Ovary (tissue), 3 donors: ENCODE data around the gene ATP6V1G2.

Experiments
- POLR2A ChIP-seq: fragments of 450-650 bp; IDR thresholded peaks from one replicate; pipeline ENCODE4 v1.6.1; 2017; ENCODE audit warnings: antibody characterized with exemption, mild to moderate bottlenecking, moderate library complexity
- TF ChIP-seq, protein P1 (sequence below), 3 donors: fragments of 450-650 bp in 2 of 3; fragments of 200-600 bp in 1 of 3; IDR thresholded peaks; one replicate each; pipeline versions ENCODE4 v1.5.1 to v1.8.0; 2016 to 2022; ENCODE audit warnings: antibody characterized with exemption in 3 of 3, mild to moderate bottlenecking in 1 of 3
- donor health status: DM: no; HTN: no; CAD: no.

GRCh38 chr6:31568537-31568961, 22.1 kb upstream of the ATP6V1G2 start:
- no peak for TF ChIP-seq POLR2A
- TF ChIP-seq, protein P1, sequence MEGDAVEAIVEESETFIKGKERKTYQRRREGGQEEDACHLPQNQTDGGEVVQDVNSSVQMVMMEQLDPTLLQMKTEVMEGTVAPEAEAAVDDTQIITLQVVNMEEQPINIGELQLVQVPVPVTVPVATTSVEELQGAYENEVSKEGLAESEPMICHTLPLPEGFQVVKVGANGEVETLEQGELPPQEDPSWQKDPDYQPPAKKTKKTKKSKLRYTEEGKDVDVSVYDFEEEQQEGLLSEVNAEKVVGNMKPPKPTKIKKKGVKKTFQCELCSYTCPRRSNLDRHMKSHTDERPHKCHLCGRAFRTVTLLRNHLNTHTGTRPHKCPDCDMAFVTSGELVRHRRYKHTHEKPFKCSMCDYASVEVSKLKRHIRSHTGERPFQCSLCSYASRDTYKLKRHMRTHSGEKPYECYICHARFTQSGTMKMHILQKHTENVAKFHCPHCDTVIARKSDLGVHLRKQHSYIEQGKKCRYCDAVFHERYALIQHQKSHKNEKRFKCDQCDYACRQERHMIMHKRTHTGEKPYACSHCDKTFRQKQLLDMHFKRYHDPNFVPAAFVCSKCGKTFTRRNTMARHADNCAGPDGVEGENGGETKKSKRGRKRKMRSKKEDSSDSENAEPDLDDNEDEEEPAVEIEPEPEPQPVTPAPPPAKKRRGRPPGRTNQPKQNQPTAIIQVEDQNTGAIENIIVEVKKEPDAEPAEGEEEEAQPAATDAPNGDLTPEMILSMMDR (IDR thresholded peaks at IDR 0.05), result no peak
